ENCODE data around the gene PRSS1.
"Not testable (repeated sequence)": the region's sequence is repeated elsewhere in the genome, so short reads cannot be mapped to it uniquely, and the experiment has no call there.

The PRSS1 gene

GRCh38 chr7:142772051-142772450, 22.8 kb downstream of the PRSS1 start:
- DNase-seq (ENCODE audit: extremely low read depth in 1 of 2, low read depth in 1 of 2): no peak

- no peak for DNase-seq (ENCODE audit: extremely low read depth in 1 of 2, low read depth in 1 of 2)
These were observed 23.4 kb downstream of the PRSS1 start for GRCh38 chr7:142772673-142773072.

- DNase-seq (ENCODE audit: extremely low read depth in 1 of 2, low read depth in 1 of 2): no peak
These were observed 24.0 kb downstream of the PRSS1 start for GRCh38 chr7:142773230-142773629.

GRCh38 chr7:142773937-142774744, 24.9 kb downstream of the PRSS1 start:
- DNase-seq (ENCODE audit: extremely low read depth in 1 of 2, low read depth in 1 of 2): no peak

- DNase-seq (ENCODE audit: extremely low read depth in 1 of 2, low read depth in 1 of 2): no peak
These were observed 25.6 kb downstream of the PRSS1 start for GRCh38 chr7:142774826-142775225.

GRCh38 chr7:142775351-142776115, 26.3 kb downstream of the PRSS1 start:
- not testable (repeated sequence) for DNase-seq (ENCODE audit: extremely low read depth in 1 of 2, low read depth in 1 of 2)

GRCh38 chr7:142776206-142776844, 27.1 kb downstream of the PRSS1 start:
- DNase-seq (ENCODE audit: extremely low read depth in 1 of 2, low read depth in 1 of 2): no peak

- DNase-seq (ENCODE audit: extremely low read depth in 1 of 2, low read depth in 1 of 2): not testable (repeated sequence)
These were observed 27.6 kb downstream of the PRSS1 start for GRCh38 chr7:142776845-142777225.

- no peak for DNase-seq (ENCODE audit: extremely low read depth in 1 of 2, low read depth in 1 of 2)
These were observed 28.0 kb downstream of the PRSS1 start for GRCh38 chr7:142777318-142777717.

- DNase-seq (ENCODE audit: extremely low read depth in 1 of 2, low read depth in 1 of 2): peak in 1 of 2 donors; percentile 59
These were observed 33.9 kb downstream of the PRSS1 start for GRCh38 chr7:142782922-142783900.

- DNase-seq (ENCODE audit: extremely low read depth in 1 of 2, low read depth in 1 of 2): no peak
These were observed 34.8 kb downstream of the PRSS1 start for GRCh38 chr7:142784096-142784495.

- DNase-seq (ENCODE audit: extremely low read depth in 1 of 2, low read depth in 1 of 2): no peak
These were observed 35.4 kb downstream of the PRSS1 start for GRCh38 chr7:142784716-142785115.

GRCh38 chr7:142785841-142786250, 36.6 kb downstream of the PRSS1 start:
- DNase-seq (ENCODE audit: extremely low read depth in 1 of 2, low read depth in 1 of 2): peak in 1 of 2 donors; percentile 62

GRCh38 chr7:142787034-142787768, 37.9 kb downstream of the PRSS1 start:
- no peak for DNase-seq (ENCODE audit: extremely low read depth in 1 of 2, low read depth in 1 of 2)

GRCh38 chr7:142787783-142788182, 38.5 kb downstream of the PRSS1 start:
- DNase-seq (ENCODE audit: extremely low read depth in 1 of 2, low read depth in 1 of 2): no peak

GRCh38 chr7:142788303-142789289, 39.3 kb downstream of the PRSS1 start:
- DNase-seq (ENCODE audit: extremely low read depth in 1 of 2, low read depth in 1 of 2): no peak

- DNase-seq (ENCODE audit: extremely low read depth in 1 of 2, low read depth in 1 of 2): no peak
These were observed 40.2 kb downstream of the PRSS1 start for GRCh38 chr7:142789441-142789840.

- DNase-seq (ENCODE audit: extremely low read depth in 1 of 2, low read depth in 1 of 2): no peak
These were observed 40.8 kb downstream of the PRSS1 start for GRCh38 chr7:142790056-142790455.

- no peak for DNase-seq (ENCODE audit: extremely low read depth in 1 of 2, low read depth in 1 of 2)
These were observed 41.3 kb downstream of the PRSS1 start for GRCh38 chr7:142790555-142790954.
